ENCODE results near the gene CYP46A1.
"Not testable (repeated sequence)": the region's sequence is repeated elsewhere in the genome, so short reads cannot be mapped to it uniquely, and the experiment has no call there.

The CYP46A1 gene

DNA sequence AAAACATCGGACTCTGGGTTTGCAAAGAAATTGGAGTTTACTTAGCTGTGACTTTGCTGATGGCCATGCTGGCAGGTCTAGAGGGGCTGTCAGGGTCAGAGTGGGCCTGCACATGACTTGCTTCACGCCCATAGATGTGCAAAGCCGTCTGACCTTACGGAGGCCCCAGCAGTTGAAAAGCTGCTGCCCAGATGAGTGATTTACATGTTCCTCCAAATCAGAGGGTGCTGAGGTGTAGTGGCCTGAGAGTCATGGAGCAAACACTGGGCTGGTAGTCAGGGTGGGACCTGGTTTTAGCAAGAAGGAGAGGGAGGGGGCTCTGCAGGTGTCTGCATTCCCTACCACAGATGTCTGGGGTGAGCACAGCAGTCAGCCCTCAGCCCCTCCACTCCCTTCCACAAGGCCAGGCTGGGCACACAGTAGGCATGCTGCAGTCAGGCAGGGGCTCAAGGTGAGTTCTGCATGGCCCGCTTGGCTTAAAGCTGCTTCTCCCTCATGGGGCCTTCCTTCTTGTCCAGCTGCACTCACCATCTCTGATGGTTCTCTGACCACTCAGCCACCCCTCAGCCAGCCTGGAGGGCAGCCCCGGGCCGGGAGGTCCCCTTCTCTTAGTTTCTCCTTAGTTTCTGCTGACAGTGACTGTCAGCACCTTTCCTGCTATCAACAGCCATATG, 74.9 kb downstream of the CYP46A1 start:
- DNase-seq (ENCODE audit: low spot score): no peak

DNA sequence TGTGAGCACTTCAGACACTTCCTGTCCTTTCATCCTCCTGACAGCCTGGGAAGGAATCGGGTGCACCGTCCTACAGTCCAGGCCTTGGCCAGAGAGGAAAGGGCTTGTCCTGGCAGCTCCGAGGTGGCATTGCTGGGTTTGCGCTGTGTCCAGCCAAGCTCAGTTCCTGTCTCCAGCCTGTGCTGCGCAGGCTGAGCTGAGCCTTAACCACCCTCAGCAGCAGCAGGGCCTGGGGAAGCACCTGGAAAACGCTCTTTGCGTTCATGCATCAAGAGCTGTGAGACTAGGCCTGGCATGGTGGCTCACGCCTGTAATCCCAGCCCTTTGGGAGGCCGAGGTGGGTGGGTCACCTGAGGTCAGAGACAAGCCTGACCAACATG, 75.4 kb downstream of the CYP46A1 start:
- no peak for DNase-seq (ENCODE audit: low spot score)

DNA sequence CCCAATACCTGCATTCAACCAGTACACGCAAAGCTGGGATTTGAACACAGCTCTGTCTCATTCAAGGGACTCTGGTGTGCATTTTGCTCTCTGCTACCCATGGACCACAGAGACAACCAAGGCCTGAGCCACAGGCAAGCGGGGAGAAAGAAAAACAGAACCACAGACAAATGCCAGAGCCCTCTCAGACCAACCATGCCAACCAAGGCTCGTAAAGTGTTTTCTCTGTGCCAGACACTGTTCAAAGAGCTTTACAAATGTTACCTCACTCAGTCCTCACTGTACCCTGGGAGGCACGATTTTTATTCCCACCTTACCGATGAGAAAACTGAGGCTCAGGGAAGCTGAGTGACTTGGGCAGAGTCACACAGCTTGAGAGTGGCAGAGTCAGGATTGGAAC, 76.7 kb downstream of the CYP46A1 start:
- no peak for DNase-seq (ENCODE audit: low spot score)

DNA sequence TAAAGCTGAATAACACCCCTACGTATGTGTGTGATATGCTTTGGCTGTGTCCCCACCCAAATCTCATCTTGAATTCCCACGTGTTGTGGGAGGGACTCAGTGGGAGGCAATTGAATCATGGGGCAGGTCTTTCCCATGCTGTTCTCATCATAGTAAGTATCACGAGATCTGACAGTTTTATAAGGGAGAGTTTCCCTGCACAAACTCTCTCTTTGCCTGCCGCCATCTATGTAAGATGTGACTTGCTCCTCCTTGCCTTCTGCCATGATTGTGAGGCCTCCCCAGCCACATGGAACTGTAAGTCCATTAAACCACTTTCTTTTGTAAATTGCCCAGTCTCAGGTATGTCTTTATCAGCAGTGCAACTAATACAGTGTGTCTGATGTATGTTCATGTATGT, 78.8 kb downstream of the CYP46A1 start:
- DNase-seq (ENCODE audit: low spot score): not testable (repeated sequence)

DNA sequence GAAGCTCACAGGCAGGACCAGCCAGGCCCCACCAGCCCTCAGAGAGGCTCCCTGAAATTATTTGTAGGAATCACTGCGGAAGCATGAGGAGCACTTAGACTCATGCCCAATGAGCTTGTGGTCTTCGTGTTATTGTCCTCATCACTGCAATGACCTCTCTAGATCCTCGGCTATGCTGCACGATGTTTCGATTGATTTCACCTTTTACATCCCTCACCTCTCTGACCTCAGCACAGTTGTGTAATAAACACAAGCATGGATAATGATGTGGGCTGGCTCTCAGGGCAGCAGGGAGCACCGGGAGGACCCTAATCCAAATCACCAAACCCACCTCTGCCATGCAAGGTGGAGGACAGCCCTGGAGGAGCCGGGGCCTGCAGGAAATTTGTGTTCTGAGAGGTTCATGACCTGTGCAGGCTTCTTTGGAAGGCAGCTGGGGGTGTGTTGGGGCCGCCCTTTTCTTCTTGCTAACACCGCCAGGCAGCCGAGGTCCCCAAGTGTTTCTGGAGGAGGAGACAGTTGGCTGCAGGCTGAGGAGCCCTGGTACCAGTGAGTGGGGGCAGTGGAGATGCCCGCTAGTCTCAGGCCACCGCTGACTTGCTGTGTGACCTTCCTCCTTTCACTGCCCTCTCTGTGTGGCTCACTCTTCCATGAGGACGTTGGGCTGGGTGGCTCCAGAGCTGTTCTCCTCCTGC, 79.6 kb downstream of the CYP46A1 start:
- no peak for DNase-seq (ENCODE audit: low spot score)

DNA sequence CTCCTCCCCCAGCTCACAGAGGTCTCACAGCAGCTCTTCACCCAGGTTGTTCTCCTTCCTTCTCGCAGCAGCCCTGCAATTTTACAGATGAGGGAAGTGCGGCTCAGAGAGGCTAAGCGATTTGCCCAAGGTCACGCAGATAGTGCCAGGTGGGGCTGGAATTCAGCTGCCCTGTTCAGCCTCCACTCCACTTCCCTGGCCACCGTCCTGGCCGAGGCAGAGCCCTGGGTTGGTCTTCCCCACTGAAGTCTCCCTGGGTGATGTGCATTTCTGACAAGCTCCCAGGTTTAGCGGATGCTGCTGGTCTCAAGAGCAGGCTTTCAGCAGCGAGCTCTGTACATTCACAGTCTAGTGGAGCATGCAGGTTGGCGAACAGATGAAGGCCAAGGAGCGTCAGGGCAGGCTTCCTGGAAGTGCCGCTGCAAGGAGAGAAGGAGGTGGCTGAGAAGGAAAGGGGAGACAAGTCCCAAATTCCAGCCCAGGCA, 80.2 kb downstream of the CYP46A1 start:
- DNase-seq (ENCODE audit: low spot score): no peak

DNA sequence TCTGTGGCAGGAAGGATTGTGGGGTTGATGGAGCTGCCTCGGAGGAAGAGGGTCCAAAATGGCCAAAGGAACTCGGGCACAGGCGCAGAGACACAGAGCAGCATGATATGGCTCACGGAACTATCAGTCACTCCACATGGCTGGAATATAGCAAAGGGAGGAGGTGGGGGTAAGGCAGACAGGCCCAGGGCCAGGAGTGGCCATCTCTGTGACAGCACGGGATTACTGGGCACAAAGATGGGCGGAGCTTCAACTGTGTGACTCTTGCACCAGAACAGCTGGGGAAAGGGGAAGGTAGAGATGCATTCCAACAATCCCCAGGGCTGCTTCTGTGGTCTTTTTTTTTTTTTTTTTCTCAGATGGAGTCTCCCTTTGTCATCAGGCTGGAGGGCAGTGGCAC, 84.3 kb downstream of the CYP46A1 start:
- DNase-seq (ENCODE audit: low spot score): no peak

DNA sequence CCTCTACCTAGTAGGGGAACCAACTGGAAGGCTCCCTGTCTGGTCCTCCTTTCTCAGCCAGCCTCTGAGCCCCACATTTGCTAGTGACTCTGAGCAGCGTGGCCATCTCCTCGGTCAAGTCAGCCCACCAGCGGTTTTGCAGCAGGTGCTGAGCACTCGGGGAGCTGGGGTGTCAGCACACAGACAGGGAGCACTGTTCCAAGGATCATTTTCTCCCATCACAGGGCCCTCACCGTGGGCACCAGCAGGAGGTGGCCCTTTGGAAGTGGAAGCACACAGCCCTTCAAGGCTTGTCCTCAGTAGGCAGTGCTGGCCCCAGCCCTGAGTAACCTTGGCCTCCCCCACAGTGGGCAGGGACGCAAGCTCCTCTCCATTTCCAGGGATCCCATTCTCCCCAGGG, 85.0 kb downstream of the CYP46A1 start:
- no peak for DNase-seq (ENCODE audit: low spot score)

DNA sequence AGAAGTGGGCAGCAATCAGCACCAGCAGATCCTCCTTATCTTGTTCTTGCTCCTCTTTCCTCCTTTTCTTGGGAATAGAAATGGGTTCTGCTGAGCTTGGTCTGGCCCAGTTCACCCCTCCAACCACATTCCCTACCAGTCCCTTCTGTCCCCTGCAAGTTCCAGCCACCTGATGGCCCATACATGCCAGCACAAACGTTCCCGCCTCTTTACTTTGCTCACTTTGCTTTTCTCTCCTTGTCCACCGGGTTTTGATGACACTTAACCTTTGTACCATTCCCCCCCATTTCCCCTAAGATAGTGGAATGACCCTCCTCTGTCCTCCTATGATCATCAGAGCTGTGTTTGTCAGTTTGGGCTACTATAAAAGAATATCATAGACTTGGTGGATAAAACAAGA, 85.7 kb downstream of the CYP46A1 start:
- DNase-seq (ENCODE audit: low spot score): no peak

DNA sequence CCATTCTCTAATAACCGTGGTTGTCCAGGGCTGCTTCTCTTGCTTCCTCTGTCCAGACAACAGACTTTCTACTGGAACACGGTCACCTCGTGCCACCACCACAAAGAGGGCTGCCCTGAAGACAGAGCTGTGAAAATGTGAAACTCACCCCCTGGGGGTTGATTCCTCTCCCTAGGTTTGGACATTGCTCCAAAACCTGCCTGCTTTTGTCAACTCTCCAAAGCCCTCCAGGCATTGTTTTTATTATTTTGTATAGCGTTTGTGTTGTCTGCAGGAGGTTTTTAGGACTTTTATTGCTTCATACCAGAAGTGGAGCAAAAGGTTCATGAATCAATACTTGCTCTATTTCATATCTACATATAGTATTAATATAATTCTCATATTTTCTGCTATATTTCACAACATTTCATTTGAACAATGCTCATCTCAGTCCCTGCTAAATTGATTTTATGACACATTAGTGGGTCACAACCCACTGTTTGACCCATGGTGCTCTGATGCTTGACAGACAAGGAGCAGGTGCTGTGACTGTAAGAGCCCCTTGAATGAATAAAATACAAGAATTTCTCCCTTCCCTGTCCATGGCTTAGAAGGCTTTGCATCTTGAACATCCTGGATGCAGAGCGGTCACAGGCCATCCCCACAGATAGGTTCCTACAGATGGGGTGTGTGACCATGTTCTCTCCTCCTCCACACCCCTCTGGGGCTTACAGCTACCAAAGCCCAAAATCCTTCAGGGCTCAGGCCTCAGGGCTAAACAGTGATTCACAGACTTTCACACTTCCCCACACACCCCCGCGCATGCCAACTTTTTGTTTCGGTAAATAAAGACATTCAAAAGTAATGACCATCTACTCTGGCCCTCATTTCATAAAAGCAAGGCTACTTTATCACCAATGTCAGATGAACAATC, 88.5 kb downstream of the CYP46A1 start:
- no peak for DNase-seq (ENCODE audit: low spot score)

DNA sequence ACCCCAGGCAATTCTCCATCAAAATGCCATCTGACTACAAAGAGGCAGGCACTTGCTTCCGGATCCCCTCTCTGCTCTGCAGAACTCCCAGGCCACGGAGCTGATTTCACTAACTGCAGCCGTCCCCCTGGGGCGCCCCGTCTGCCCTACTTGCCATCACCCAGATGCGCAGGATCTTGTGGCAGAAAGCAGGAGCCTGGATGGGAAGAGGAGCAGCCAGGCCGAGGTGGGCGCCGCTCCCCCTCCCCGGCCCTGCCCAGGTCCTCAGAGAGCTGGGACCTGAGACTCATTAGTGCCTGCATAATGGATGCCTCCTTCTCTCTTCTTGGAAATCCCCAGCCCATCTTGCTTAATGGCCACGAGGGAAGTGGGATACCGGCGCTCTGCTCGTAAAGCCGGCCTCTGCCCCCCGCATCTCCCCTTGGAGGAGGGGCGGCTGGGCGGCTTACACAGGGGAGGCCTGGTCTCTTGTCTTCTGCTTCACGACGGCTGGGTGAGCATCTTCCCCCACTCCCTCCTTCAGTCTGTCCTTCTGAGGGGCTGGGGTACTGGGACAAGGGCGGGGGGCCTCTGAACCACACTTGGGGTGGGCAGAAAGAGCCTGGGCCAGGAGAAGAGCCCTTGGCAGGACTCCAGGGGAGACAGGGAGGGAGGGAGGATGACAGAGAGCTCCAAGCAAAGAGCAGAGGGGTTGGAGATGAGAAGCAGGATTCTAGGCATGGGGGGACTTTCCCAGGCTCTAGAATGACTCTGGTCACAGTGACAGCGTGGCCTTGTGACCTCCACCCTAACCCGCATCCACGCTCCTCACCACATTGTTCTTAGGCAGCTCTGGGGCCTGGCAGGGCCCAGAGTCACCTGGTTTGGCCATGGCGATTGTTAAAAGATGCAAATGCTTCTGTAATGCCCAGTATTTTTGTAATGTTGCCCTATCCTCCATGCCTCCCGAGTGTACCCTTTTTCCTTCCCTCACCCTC, 89.7 kb downstream of the CYP46A1 start:
- DNase-seq (ENCODE audit: low spot score): no peak

DNA sequence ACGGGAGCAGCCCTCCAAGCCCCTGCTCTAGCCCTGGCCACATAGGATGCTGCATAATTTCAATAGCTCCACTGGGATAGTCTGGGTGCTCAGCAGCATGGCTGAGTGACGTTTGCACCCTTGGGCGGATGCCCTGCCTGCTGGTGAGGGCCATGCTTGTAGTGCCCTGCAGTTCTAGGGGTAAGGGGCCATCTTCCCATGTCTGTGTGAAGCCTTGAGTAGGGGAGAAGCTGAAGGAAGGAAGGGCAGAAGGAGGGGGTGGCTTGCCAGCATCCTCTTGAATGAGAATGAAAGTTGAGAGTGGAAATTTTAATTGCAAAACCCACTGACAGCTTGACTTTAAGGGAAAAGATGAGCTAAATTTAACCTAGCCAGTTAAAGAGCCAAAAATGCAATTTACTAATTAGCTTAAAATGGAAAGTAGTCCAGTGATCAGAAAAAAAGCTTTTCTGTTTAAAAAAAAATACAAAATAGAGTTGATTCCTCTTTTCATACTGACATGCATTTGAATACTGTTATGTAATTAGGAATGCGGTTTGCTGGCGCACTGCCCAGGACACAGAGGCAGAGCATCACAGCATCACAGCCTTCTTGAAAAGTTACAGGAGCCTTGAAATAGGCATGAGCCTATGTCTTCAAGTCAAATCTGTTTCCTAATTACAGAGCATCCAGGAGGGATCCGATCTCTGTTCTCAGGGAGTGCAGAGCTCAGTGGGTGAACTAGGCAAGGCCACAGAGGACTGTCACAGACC, 90.6 kb downstream of the CYP46A1 start:
- DNase-seq (ENCODE audit: low spot score): no peak

DNA sequence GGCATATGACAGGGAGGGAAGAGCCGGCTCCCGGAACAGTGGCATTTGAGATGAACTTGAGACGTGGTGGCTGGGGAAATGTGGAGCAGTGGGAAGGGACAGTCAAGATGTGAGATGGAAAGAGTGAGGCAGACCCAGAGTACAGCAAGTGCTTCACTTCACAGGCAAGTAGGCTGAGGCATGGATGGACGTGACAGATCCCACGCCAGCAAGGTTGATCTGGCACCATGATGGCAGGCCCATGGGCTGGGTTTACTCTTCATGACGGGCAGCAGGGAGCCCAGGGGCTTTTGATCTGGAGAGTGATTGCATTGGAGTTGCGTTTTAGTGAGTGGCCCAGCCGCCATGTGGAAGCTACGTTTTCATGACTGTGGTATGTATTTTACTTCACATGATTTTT, 91.3 kb downstream of the CYP46A1 start:
- no peak for DNase-seq (ENCODE audit: low spot score)

All from CD4-positive, alpha-beta T cell treated with Interleukin-6 at 100 ng/mL for 8 hours (primary cell).